Heart left ventricle (tissue), 13 donors: Measurements from ENCODE around the gene GLRX3.

Source experiments
- POLR2A ChIP-seq, 2 donors: fragments of 450-650 bp; IDR thresholded peaks; one replicate each; pipeline ENCODE4 v1.6.1; 2017; ENCODE audit warnings: antibody characterized with exemption in 2 of 2, mild to moderate bottlenecking in 2 of 2, moderate library complexity in 2 of 2
- TF ChIP-seq, protein P1 (sequence below), 12 donors: fragments of 200-600 bp; sonication (generic) in 4 of 12; IDR thresholded peaks; one replicate each; pipeline versions ENCODE4 v1.5.0 to v1.8.0; 2018 to 2022; ENCODE audit warnings: antibody characterized with exemption in 12 of 12, mild to moderate bottlenecking in 5 of 12
- donor health status: ischemic (EF 13 %, LVEDD 7.1; RV severe dilation, severe dysfunction).
- donor health status: DM: no; HTN: yes; CAD: no.
- donor health status: DM: no; HTN: no; CAD: no.
- donor health status: ischemic (EF 25% LVEDD 6.9; RV normal size, moderate dysfunction).
- donor health status: ischemic (EF 25% LVEDD 5.7; RV mildly dilated, moderate dysfunction).
- donor health status: ischemic (EF 35%, LVEDD 5.7; RV mildly dilated, moderate dysfunction).
- donor health status: nonischemic (EF 11% LVEDD 7.7; RV severe dilation, severe dysfunction).
- donor health status: DM: yes; HTN: yes; CAD: no.
- donor health status: PGD.
- donor health status: ischemic (EF 29% LVEDD 5.4; RV normal size, mild dysfunction).
- donor health status: nonischemic (EF 23%, LVEDD 6.1; RV moderate dilation, normal function).

DNA sequence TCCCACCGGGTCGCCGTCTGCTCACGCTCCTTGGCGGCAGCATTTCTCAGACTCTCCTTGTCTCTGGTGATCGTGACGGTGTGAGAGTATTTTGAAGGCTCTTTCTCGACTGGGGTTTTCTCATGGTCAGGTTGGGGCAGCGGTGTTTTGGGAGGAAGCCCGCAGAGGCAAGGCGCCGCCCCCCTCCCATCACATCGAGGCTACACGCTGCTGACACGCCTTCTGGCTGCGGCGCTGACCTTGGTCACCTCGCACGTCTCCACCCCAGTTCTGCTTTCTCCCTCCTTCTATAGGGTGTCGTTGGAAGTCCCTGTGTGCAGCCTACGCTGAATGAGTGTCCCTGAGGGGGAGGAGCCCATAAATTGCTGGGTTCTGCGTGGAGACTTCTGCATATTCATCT, 55.2 kb downstream of the GLRX3 start:
- TF ChIP-seq, protein P1, sequence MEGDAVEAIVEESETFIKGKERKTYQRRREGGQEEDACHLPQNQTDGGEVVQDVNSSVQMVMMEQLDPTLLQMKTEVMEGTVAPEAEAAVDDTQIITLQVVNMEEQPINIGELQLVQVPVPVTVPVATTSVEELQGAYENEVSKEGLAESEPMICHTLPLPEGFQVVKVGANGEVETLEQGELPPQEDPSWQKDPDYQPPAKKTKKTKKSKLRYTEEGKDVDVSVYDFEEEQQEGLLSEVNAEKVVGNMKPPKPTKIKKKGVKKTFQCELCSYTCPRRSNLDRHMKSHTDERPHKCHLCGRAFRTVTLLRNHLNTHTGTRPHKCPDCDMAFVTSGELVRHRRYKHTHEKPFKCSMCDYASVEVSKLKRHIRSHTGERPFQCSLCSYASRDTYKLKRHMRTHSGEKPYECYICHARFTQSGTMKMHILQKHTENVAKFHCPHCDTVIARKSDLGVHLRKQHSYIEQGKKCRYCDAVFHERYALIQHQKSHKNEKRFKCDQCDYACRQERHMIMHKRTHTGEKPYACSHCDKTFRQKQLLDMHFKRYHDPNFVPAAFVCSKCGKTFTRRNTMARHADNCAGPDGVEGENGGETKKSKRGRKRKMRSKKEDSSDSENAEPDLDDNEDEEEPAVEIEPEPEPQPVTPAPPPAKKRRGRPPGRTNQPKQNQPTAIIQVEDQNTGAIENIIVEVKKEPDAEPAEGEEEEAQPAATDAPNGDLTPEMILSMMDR (IDR thresholded peaks at IDR 0.05): no peak
- no peak for TF ChIP-seq POLR2A (IDR thresholded peaks at IDR 0.05)
